K562 (cell line): ENCODE results near the gene COX4I2. TPM values are rescaled to one million over a fixed set of nuclear protein-coding genes. Genes with fewer than 3 reads are reported as not detected.

Source experiments
- ARID1B ChIP-seq: fragments of 450-650 bp; IDR thresholded peaks from 2 replicates; pipeline ENCODE4 v1.6.1; 2016; ENCODE audit warnings: antibody characterized with exemption, mild to moderate bottlenecking, inconsistent platforms
- EHMT2 ChIP-seq: fragments of 450-650 bp; IDR thresholded peaks from 2 replicates; pipeline ENCODE4 v1.6.1; 2018; ENCODE audit warnings: antibody characterized with exemption
- GATAD2A ChIP-seq: fragments of 450-650 bp; IDR thresholded peaks from 2 replicates; pipeline ENCODE4 v1.6.1; 2017
- KLF6 ChIP-seq: fragments of 250-450 bp; sonication (Bioruptor Pico); IDR thresholded peaks from 2 replicates; pipeline ENCODE4 v1.4.0; 2020; ENCODE audit warnings: mild to moderate bottlenecking, moderate library complexity, borderline replicate concordance
- RREB1 ChIP-seq: fragments of 250-450 bp; sonication (Bioruptor Pico); IDR thresholded peaks from 2 replicates; pipeline ENCODE4 v1.4.0; 2020
- WHSC1 ChIP-seq: IDR thresholded peaks from one replicate; pipeline ENCODE4 v1.6.1; 2012; ENCODE audit warnings: low read length, control low read depth, inconsistent platforms
- polyA plus RNA-seq, 8 experiments: library from polyadenylated mRNA; depleted of rRNA in 4 of 8; stranded (reverse) in 5 of 8; unstranded in 3 of 8; fragments of >200 nt; fragmentation: Nextera tagmentation in 2 of 8; fragmentation: Illumina TruSeq in 1 of 8; extraction: Ambion mirVana in 2 of 8; extraction: Trizol in 1 of 8; gene quantifications; 2 replicates each; pipeline versions ENCODE4 v1.2.1 to v1.2.3, GENCODE V29; 2011 to 2014; ENCODE audit warnings: inconsistent platforms in 1 of 8, missing spikeins in 1 of 8
- total RNA-seq, 7 experiments: library from RNA; depleted of rRNA in 6 of 7; stranded (reverse); fragments of >200 nt in 6 of 7; fragmentation: Illumina TruSeq in 2 of 7; extraction: Trizol in 2 of 7; gene quantifications; 2 replicates each; pipeline versions ENCODE4 v1.2.1 to v1.2.3, GENCODE V29; 2011 to 2021; ENCODE audit warnings: low replicate concordance in 1 of 7

COX4I2 gene
- total and polyA plus RNA-seq, 9 of the 15 experiments (the other 6 are each of a cell fraction or from before 2014, with no cell fraction given) = not detected

- TF ChIP-seq ARID1B (0 out of 2 replicates have a peak, but pooled peaks have one; percentile 13), GATAD2A (no peak), WHSC1 (peak; percentile 32), EHMT2 (0 out of 2 replicates have a peak, but pooled peaks have one; percentile 6), RREB1 (CRISPR knock-in tag) (0 out of 2 replicates have a peak, but pooled peaks have one; percentile 33), KLF6 (CRISPR knock-in tag) (peak; percentile 52; the same call in 1 of the 2 replicates)
These were observed 45.2 kb downstream of the COX4I2 start (continued) for GRCh38 chr20:31682927-31683326.
